NCI-H774 (cell line): ENCODE results near the gene NUP93.

Source experiments
- DNase-seq: peaks from one replicate; lab custom pipeline; 2025; lab: John Stamatoyannopoulos, UW

Gene NUP93

DNA sequence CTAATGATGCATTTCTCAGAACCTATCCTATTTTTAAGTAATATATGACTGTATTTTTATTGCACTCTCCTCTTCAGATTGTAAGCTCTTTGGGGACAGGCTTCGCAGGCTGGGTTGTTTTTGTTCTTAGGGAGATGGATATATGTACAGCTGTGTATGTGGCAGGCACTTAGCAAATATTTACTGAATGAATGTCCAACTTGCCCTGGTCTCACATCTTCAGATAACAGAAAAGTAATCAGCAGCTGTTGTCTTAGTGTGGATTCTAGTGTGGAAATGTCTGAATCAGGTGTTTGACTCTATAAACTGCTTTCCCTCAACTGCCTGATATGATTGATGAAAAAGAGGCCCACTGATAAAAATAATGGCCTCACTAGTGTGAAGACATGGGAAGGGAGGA is 88.0 kb downstream of the NUP93 start:
- DNase-seq, result no peak

DNA sequence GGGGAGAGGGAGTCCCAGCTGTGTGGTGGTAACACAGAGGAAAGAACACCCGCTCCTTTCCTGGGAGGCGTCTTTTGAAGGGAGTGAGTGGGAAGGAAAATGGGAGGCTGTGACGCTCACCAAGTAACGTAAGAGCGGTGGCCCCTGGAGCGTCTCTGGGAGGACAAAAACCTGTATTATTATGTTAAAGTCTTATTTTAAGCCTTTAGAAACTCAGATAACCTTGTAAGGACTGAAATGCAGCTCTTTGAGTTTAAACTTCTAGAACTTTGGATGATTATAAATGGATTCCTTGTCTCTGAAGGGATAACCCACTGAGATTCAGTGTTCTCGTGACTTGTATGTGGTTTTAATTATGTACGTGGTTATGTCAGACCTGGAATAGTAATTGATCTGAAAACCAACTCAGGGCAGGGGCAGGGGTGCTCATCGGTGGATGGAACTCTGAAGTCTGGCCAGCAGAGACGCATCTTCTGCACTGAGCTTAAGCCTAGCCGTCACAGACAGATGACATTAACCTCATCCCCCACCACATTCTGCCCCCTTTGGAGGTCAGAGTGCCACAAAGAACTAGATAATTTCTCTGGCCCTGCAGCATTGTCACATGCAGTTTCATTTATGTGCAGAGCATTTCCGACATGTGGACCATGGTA is 93.3 kb downstream of the NUP93 start:
- no peak for DNase-seq

DNA sequence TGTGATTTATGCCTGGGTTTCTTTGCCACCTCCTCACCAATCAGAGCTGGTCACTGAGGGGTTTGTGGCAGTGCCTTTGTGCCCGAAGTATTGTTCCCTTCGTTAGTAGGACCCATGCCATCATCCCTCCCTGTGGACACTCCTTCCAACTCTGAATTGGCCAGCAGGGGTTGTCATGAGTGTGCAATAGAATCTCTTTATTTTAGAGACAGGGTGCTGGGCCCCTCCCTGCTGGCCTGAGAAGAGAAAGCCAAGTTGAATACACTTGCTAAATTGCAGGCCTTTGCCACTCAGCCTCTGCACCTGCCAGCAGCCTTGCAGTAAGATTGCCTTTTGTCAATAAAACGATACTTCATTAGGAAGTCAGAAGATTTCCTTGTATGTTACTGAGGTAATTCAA is 94.4 kb downstream of the NUP93 start:
- peak; percentile 29 for DNase-seq

DNA sequence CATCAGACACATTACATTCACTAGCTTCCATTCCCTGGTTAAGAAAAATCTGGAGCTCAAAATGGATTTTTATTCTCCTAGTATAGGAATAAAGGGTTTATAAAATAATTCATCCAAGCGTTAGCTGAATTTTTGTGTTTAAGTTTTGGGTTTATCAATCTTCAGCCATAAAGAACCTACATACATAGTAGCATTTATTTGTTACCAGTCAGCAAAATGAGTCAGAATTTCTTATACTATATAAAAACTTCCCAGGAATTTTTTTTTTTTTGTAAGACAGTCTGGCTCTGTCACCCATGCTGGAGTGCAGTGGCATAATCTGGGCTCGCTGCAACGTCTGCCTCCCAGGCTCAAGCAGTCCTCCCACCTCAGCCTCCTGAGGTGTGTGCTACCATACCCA is 94.9 kb downstream of the NUP93 start:
- DNase-seq, result no peak

DNA sequence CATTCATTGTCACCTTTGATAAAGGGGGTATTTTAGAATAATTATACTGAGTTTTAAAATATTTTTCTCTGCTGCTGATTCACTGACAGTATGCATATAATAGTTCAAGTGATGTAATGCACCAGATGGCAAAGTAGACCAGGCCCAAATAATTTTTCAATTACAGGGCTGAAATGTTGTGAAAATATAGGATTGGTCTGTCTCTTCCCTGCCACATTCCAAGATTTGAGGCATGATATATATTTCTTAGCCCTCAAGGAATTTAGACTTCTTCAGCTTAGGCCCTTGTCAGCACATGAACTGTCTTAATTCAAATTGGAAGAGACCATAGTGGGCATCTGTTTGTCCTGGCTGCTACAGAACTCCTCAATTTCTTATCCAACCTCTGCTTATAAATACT is 95.9 kb downstream of the NUP93 start:
- no peak for DNase-seq

DNA sequence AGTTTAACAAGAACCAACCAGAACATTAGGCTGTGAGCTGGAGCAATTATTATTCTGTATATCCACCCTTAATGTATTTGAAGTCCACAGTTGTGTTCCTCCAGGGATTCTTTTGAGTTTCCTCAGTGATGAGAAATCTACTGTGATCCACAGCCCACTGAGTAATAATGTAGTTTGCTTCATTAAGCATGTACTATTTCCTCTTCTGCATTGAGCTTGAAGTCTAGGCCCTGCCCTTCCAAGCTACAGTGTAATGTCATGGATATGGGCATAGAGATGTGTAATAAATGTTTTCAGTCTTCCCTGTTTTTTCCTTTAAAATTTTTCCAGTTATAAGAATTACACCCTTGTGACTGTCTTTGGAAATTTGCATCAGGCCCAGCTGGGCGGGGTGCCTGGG is 98.7 kb downstream of the NUP93 start:
- no peak for DNase-seq

DNA sequence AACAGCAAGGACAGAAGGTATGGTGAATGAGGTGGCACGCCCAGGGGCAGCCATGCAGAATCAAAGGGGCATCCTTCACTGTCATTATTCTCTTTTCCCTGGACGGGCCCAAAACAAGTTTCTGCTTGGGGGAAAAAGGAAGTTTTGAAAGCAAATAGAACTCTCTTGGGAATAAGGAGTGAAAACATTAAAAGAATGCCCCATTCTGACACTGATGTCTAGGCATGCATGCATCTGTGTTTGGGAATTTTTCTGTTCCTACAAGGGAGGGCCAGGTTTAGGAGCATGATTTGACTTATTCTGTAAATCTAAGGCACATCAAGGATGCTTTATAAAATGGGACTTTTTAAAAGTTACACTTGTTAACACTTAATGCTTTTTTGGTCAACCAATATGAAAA is 100.7 kb downstream of the NUP93 start:
- no peak for DNase-seq

DNA sequence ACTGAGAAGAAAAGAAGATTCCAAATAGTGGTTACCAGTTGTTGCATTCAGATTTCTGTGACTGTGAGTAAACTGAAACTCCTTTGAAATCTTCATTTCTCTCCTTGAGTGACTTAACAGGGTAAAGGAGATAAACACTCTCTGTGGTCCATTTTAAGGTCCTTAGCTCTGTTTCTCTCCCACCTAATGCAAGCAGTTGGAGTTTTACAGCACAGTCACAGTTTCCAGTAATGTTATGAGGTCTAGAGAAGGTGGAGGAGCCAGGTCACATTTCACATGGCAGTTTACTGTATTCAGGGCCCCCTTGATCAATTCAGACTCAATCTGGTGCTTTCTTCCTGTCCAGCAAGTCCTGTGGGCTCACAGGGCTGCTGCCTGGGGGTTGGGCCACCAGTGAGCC is 102.8 kb downstream of the NUP93 start:
- no peak for DNase-seq

DNA sequence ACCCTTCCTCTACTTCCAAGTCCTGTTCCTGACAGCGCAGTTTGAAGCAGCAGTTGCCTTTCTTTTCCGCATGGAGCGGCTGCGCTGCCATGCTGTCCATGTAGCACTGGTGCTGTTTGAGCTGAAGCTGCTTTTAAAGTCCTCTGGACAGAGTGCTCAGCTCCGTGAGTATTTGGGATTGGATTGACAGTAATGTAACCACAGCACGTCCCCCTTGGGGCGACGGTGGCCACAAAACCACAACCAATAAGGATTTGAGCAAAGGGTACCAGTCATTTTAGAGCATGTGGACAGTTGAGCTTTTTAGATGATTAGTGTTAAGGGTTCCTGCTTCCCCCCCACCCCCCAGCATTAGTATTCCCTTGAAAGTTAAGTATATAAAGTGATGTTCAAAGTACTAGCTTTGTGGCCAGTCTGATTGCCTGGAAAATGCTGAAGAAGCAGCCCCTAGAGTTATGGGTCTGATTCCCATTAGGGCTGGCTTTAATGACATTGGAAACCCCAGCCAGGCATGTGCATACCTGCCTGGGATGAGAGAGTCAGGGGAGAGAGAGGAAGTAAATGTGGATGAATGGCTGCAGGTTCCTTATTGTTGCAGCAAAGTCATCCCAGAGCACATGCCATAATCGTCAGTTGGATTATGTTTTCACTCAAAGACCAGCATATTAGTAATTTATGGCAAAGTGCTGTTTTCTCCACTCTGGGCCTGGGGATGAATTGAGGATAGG is 103.5 kb downstream of the NUP93 start:
- DNase-seq, result no peak

DNA sequence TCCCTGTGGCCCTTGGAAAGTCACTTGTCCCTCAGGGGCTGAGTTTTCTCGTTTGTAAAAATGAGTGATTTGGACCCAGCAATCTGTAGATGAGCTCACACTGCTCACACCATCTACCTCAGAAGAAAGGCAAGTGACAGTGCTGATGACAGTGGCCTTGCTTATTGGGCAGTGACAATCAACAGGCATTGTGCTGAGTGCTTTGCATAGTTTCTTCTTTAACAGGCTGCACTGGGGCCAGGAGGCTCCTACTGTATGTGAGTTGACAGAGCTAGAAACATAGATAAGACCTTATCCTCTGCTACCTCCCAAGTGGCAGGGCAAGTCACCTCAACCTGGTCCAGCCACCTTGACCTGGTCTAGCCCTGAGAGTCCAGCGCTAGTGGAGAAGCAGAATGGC is 105.4 kb downstream of the NUP93 start:
- DNase-seq, result no peak

DNA sequence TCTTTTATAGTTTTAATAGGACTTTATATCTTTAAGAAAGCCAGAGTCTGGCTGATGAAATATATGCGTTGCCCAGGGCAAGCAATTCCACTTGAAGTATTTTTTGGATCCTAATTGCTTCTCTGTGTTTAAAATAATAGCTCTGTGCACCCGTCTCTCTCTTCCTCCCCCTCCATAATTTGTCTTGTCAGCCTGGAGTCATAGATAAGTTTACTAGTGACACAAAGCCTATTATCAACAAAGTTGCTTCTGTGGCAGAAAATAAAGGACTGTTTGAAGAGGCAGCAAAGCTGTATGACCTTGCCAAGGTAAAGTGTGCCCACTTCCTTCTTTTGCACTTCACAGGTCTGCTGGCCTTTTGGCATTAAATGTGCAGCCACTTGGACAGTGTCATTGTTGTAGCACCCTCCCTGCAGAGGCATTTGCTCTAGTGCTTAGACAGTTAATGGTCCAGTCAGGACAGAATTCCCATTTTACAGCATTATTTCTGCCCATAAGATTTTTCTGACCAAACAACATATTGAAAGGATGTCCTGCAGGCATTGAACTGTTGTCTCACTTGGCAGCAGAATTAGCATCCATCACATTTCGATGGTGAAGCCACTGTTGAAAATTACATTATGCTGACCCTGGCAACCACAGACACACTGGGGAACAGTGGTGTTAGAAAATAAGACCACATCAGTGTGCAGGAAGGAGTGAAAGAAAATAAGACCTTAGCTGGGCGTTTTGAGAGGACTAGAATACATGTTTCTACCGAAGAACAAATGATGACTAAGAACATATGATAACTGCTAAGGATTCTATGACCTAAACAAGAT is 106.7 kb downstream of the NUP93 start:
- DNase-seq, result no peak

DNA sequence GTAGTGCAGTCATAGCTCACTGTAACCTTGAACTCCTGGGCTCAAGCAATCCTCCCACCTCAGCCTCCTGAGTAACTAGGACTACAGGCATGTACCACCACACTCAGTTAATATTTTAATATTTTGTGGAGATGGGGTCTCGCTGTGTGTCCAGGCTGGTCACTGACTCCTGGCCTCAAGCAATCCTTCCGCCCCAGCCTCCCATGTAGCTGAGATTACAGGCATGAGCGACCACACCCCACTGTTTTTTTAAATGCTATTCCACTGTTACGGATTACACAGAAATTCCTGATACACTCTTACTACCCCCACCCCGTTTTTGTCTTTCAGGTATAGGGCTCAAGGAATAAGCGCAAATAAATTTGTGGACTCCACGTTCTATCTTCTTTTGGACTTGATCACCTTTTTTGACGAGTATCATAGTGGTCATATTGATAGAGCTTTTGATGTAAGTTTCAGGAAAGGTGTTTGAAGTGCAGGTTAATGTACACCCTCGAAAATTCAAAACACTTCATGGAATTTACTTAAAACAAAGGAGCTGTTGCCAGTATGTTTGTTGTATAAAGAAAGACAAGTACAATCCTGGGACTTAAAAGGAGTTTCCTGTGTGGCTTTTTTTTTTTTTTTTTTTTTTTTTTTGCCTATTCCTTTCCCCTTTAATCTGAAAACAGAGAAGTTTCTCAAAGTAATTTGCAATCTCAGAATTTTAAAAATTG is 108.9 kb downstream of the NUP93 start:
- DNase-seq, result no peak

DNA sequence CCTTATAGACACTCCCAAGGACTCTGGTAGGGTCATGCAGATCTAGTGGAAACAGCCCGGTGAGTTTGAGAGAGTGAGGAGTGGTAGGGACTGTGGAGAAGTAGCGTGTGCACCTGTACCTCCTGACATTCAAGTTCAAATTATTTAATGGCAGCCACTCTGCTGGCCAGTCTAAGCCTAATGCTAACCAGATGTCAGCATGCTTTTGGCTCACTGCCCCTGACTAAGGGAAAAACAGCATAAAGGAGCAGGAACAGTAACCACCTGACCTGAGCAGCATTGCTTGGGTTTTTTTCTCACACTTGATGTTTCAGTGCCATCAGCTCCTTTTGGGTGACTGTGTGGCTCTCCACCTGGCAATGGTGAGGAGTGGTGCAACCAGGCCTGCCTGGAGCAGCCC is 111.3 kb downstream of the NUP93 start:
- no peak for DNase-seq

DNA sequence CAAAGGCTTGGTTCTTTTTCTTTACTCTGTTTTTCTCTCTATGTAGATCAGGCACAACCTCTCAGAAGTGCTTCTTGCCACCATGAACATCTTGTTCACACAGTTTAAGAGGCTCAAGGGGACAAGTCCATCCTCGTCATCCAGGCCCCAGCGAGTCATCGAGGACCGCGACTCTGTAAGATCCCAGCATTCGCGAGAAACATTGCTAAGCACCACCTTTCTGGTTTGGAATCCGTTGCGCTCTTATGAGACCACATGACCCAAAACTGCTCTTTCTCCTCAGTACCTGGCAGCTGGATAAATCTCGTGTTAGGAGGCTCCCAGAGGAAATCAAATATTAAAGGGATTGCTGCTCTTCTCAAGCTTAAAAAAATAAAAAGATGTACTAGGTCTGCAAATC is 111.7 kb downstream of the NUP93 start:
- DNase-seq, result no peak

DNA sequence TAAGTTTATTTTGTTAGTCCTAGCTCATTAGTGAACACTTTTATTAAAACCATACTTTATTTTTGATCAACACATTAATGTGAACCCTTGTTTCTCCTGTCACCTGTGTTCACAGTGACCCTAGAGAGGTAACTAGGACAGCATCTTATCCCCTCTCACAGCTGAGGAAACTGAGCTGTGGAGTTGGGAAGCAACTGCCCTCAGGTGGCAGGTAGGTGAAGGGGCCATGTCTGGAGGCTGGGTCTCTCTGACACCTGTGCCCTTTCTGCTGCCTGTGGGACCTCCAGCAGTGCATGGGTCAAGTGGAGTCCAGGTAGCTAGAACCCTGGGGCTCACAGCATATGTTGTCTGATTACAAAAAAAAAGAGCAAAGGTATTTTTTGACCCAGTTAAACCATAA is 112.2 kb downstream of the NUP93 start:
- DNase-seq, result no peak

DNA sequence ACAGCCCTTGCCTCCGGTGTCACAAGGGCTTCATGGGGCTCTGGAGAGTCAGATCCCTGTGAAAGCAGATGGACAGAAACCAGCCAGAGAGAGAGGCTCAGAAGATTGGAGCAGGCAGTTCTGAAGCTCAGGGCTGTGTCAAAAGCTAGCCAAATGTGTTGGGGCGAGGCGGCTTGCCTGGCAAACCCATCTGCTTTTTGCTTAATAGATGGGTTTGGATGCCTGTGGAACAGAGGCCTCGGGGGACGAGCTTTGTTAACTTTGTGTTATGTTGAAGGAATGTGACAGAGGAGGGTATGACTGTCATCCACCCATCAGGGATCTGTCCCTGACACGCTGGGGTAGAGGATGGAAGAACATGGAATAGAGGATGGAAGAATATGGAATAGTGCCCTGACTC is 114.1 kb downstream of the NUP93 start:
- no peak for DNase-seq

DNA sequence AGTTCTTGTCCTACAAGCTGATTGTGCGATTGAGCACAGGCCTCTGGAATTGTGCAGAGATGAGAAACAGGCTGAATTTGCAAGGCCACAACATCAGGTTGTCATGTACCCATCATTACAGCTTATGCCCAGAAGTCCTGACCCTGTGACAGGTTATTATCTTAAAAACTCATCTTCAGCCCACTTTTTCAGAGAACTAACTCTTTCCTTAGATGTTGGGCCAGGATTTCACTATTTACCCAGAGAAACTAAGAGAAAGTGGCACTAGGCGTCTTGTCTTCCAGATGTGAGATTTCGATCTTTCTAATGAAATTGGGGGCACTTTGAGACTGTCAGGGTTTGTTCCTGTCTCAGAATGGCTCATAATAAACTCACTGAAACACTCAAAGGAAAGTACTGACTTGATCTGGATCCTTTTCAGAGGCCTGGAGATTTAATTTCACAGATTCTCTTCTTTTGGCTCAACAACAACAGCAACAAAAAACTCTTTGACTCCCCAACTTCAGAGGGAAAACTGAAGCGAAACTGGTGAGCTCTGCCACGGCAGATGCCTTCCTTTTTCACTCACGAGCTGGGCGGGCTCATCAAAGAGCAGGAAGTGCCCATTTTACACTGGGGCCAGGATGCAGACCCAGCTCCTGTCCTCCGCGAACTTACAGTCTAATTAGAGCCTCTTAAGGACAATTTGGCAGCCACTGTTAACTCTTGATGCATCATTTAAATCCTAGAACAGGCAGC is 117.4 kb downstream of the NUP93 start:
- DNase-seq, result no peak

DNA sequence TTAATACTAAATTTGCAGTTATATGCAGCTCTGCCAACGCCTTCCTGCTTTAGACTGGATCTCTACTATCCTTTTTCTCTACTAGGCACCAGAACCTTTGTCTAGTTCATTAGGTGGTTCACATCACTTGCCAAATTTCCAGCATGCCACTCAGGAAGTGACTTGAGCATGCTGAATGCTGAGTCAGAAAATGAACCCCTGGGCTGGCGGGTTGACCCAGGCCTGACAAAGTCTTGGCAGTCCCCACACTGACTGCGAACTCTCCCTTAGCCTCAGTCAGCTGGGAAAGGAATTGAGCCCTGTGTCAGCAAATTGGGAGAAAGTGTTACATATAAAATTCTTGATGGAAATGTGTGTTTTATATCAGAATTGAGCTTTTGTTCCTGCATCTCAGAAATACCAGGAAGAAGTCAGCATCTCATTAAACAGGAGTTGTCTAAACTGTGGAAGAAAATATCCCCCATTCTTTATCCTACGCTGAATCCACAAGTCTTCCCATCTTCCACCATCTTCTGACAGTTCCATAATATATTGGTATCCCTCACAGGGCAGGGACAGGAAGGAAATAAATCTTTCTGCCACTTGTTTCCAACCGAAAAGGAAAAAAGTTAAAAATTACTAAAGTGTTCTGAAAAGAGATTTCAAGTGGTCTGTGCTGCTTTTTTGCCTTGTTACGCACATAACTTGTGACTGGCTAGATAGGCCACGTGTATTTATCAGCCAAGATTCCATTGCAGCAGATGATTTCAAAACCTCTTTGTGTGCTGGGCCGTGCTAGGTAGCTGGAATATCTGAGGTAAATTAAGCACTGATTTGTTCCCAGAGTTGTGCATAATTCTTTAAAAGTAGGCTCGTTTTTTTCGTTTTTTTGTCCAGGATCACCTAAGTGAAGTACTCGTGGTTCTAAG is 118.4 kb downstream of the NUP93 start:
- DNase-seq, result no peak

DNA sequence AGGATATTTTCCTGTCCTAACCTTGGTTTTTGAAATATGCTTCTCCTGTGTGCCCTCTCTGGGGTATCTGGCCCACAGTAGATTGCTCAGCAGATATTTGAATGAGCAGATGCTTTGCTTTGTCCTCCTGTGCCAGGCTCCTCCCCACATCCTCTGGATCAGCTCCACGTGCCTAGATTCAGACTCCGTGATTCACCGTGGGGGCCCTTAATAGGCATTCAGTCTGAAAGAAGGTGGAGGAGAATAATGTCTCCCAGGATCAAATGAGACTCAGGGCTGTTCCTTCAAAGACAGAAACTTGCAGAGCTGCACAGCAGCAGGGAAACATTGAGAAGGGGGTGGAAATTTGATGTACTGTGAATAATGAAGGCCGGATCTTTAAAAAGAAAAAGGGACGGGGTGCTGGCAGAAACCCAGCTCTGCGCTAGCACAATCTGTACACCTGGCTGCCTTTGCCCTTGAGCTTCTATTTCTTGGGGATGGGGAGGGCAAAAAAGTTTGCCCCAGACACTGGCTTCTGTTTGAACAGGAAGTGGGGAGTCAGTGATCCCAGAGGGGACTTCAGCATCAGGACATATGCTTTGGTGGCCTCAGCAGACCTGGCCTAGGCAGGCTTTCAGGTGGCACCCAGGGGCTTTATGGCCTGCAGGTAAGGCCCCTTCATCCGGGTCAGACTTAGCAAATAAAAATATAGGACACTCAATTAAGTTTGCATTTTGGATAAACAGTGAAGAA is 119.2 kb downstream of the NUP93 start:
- DNase-seq, result no peak
